HG03103 (cell line): ENCODE results near the gene NPBWR2.

Experiments used
- ATAC-seq: cut with Tn5 transposase; IDR thresholded peaks from one replicate; pipeline ENCODE4 v1.9.1; 2021; ENCODE audit warnings: low read depth; ENCODE audit not compliant: unreplicated experiment

The NPBWR2 gene, protein sequence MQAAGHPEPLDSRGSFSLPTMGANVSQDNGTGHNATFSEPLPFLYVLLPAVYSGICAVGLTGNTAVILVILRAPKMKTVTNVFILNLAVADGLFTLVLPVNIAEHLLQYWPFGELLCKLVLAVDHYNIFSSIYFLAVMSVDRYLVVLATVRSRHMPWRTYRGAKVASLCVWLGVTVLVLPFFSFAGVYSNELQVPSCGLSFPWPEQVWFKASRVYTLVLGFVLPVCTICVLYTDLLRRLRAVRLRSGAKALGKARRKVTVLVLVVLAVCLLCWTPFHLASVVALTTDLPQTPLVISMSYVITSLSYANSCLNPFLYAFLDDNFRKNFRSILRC

DNA sequence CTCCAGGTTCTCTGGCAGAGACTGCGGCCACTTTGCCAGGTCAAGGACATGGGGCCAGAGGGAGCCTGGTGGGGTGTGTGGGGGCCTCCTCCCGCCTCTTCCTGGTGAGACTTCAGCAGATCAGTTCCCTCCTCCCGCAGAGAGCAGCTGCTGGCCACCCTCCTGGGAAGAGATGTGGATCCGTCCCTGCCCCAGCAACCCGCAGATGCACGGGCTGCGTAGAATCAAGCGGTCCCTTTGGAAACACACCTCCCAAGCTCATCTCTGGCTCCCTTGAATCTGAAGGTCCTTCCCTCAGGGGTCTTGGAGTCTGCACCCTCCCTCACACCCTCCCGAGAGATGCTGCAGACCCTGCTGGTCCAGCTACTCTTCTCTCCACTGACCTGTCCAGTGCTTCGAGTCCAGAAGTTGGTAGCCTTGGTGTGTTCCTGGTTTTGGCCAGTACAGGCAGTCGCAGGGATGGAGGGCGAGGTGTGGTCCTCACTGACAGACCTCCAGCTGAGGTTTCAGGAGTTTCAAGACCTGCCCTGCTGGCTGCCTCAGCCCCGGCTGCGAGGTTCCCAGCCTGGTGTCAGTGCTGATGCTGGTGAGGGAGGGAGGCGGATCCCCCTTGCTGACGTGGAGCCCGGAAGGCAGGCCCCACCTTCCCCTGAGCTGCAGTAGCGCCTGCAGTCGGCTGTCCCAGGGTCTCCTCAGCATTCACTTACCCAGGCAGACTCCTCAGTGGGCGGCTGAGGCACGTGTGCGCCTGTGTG lies at the start of gene NPBWR2:
NPBWR2 (minus strand) TSS at position 585 of the 755 bp plus-strand sequence. CDS start 734 bp downstream, outside the sequence.
- ATAC-seq = no peak

DNA sequence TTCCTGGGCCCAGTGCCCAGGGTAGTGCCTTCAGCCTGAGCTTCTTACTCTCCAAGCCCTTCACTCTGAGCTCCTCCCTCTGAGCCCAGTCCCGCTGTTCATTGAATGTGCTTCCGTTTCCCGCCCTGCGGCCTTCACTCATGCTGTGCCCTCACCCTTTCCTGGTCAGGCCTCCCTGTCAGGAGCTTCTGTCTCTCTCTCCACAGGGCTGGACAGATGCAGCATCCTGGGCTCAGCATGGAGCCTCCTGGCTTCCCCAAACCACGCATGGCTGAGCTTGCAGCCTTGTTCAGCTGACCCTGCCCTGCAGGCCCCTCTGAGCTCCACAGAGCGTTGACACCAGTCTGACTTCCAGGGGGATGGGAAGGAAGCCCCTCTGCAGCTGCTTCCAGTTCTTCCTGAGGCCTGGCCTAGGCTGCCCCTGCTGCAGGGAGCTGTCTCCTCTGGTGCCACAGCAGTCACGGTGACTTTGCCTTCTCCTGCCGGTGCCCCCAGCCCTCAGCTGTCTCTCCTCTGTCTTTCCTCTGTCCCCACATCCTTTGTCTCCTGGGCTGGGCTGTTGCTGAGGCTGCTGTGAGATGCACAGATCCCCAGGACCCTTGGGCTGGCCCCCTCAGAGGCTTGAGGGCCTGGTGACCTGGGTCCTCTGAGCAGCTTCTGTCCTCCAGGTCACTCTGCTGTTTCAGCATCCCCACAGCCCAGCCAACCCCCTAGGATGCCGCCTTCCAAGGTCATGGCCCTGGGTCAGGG lies 48.9 kb upstream of the NPBWR2 start:
- ATAC-seq = no peak

DNA sequence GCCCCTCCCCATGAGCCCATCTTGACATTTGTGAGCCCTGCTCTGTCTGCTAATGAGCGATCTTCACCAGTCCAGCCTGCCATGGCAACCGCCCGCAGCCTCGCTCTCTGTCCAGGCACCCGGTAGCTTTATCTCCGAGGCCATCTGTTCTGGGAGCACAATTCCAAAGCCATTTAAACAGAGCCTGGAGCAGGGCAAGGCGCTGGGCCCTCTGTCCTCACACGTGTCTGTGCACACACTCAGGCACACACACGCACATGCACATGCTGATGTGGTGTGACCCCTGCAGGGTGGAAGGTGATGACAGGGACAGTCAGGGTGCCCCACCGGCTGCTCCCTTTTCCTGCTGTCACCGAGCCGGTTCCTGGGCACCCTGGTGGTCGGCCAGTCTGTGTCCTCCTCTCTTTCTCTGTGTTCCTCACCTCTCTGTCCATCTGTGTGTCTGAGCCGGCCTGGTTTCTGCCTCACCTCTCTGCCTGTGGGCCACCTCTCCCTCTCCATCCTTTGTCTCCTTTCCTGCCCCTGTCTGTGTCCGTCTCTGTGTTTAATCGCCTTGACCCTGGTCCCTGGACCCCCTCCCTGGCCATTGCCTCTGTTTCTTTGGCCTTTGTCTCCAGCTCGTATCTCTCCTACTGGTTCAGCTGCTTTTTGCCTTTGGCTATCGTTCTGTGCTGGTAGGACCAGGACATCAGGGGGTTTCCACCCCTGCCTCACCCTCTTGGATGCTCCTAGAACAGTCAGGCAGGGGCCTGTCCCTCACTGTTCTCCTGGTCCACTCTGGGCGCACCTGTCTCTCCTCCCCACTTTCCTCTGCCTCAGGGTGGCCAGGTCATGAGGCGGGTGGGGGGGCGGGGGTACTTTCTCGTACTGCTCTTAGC lies 48.1 kb upstream of the NPBWR2 start:
- ATAC-seq = no peak

DNA sequence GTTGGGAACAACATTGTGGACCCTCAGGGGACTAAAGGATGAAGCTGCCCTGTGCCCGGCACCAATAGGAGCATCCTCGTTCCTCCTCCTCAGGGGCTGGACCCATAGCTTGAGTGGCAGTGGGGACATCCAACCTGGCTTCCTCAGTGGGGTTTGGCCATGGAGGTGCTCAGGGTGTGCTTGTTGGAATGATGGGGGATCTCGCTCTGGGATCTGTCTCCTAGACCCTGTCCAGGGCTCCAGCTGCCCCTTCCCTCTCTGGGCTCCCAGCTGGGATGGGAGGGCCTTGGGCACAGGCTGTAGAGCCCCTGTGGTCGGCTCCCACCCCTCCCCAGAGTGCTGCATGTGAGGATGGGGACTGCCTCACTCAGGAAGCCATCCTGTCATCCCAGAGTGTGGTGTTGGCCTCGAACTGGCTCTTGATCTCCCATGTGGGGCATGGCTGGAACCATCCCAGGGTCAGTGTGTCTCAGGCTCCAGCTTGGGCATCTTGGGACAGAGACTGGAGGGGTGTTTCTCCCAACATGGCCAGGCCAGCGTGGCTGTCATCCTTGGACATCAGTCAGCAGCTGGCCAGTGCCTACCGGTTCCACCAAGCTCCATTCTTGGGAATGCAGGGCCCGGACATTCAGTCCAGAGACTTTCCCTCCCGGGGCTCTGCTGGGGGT lies 47.4 kb upstream of the NPBWR2 start:
- no peak for ATAC-seq

DNA sequence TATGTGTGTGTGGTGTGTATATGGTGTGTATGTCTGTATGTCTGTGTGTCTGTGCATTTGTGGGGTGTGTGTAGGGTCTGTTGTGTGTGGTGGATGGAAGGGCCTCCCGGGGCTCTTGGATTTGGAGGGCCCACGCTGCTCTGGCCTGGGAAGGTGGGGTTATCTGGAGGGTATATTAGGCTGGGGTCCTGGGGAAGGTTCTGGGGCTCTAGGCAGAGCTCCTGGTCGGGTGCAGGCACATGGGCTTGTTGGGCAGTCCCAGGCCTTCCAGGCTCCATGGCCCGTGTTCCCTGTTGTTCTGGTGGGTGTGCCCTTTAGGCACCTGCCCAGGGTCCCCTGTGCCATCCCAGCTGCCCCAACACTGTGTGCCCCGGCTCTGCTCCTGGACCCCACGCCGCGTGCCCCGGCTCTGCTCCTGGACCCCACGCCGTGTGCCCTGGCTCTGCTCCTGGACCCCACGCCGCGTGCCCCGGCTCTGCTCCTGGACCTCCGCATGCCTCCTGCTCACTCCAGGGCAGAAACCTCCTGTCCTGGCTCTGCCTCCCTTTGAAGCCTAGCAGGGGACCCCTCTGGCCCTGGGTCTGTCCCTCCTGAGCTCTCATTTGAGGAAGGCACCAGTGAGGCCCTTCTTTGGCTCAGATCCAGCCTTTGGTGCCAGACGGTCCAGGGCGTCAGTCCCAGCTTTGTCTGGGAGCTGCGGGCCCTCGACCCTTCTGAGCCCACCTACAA lies 46.7 kb upstream of the NPBWR2 start:
- no peak for ATAC-seq

DNA sequence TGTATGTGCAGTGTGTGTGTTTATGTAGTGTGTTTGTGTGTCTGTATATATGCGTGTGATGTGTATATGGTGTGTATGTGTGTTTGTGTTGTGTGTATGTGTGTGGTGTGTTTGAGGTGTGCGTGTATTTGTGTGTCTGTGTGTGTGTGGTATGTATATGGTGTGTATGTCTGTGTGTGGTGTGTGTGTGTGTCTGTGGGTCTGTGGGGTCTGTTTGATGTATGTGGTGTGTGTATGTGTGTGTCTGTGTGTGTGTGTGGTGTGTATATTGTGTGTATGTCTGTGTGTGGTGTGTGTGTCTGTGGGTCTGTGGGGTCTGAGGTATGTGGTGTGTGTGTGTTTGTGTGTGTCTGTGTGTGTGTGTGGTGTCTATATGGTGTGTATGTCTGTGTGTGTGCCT lies 46.0 kb upstream of the NPBWR2 start:
- ATAC-seq = no peak

DNA sequence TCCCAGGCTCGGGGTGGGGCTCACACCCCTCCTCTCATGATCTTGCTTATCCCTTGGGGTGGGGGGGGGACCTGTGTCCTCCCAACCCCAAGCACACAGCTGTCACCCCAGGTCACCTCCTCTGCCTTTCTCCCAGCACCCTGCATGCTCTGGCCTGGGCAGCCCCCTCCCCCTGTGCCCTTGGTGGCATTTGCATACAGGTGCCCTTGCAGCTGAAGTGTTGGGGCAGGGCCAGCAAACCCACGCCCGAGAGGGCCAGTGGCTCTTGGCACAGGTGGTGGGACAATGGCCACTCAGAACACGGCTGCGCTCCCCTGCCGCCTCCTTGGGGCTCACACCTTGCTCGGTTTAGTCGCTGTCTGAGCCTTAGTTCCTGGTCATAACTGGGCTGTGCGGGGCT lies 45.5 kb upstream of the NPBWR2 start:
- no peak for ATAC-seq

DNA sequence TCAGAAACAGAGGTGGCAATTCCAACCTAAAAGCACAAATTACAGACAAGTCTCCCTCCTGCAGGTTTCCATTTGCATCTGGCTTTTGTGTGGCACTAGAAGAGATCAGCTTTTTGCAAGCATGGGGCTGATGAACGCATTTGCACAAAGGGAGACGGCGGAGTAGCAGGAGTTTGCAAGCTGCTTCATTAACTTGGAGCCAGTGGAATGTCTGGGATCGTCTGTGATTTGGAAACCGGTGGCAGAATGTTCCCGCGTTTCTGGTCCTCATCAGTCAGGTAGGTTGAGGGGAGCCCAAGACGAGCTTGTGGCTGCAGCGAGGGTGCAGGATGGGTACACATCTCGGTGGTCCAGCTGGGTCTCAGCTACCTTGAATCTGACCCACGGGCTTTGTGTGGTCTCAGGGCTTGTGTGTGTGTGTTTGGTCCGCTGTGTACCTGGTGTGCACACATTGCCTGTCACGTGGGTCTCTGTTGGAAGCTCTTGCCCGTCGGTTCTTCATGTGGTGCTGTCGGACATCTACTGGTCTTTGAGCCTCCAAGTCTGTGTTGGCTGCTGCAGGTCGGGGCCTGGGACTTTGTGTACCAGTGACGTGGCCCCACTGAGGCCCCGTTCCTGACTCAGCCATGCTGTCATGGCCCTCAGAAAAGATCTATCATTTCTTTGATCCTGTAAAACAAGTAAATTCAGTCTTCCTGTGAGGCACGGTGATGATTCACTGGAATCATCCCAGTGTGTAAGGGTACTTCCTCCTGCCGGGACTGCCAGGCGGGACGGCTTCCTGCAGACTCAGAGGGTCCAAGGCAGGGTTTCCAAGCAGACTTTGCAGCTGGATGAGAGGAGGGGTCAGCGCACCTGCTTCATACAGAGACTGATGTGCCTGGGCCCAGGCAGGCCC lies 44.5 kb upstream of the NPBWR2 start:
- no peak for ATAC-seq

DNA sequence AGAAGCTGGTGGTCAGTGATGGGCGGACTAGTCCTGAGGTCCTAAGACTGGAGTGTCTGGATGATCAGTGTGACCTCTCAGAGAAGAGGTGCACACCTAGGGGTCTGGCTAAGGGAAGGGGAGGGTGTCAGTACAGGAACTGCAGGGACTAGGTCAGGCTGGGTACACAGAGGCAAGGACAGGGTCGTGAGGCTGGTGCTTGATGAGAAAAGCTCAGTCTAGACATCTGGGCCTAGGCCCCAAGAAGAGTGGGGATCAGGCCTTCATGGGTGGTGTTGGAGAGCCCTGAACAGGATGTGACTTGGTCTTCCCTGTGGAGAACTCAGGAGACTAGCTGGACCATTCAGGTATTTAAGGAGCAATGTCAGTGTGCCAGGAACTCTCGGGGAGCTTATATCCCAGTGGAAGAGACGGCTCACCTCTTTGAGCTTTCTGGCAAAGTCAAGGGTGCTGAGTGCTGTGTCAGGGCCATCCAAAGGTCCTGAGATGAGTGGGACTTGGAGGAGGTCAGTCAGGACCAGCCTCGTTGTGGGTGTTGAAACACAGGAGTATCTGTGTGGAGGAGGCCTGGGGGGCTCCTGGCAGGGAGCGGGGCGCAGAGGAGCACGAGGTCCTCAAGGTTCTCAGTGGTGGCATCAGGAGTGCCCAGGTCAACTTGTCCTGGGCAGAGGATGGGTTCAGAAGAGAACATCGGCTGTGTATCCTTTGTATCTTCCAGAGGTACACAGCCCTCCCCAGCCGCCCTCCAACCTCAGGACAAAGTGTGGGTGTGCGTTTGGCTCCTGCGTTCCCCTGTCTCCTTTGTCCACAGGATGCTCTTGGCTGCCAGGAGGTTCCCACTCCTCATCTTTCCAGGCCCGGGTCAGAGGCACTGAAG lies 43.6 kb upstream of the NPBWR2 start:
- ATAC-seq = no peak

DNA sequence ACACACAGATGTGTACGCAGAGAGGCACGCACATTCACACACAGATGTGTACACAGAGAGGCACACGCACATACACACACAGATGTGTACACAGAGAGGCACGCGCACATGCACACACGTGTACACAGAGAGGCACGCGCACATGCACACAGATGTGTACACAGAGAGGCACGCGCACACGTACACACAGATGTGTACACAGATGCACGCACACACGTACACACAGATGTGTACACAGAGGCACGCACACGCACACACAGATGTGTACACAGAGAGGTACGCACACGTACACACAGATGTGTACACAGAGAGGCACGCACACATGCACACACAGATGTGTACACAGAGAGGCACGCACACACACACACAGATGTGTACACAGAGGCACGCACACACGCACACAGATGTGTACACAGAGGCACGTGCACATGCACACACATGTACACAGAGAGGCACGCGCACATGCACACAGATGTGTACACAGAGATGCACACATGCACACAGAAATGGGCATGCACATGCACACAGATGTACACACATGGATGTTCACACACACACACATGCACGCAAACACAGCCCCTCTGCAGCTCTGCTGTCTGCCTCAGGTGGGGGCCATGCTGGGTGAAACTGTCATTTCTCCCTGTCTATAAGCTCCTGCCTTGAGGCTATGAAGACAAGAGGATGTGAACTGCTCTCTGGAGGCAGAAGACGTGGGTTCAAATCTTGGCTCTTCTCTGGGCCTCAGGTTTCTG lies 42.6 kb upstream of the NPBWR2 start:
- ATAC-seq = no peak

DNA sequence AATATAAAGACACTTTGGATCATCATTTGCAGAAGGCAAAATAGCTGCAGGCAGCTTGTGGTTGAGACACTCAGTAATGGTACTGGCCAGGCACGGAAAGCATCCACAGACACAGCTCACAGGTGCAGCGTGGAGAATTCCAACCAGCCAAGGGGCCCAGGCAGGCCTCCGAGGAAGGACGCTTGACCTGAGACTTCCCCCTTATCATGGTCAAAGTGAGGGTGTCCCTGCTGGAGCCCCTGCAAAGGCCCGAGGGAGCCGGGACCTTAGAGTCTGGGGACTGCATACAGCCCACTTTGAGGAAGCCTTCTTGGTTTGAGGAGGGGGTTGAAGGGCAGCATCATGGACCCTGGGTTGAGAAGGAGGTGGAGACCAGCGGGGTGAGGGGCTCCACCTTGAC lies 41.8 kb upstream of the NPBWR2 start:
- no peak for ATAC-seq

DNA sequence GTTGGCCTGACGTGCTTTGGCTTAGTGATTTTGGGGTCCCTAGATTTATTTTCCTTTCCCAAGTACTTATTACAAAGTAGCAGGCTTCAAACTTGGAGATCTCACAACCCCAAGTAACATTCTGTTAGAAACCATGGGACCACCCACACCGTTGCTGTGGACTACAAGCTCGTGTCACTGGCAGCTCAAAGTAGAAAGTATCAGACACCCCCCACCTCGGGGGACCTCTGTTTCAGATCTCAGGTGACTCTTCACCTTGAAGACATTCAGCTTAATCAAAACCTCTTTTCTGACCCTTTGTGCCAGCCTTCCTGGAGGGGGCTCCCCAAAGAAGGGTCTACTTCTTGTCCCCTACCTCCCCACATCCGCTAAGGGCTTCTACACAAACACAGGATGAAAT lies 41.2 kb upstream of the NPBWR2 start:
- no peak for ATAC-seq

DNA sequence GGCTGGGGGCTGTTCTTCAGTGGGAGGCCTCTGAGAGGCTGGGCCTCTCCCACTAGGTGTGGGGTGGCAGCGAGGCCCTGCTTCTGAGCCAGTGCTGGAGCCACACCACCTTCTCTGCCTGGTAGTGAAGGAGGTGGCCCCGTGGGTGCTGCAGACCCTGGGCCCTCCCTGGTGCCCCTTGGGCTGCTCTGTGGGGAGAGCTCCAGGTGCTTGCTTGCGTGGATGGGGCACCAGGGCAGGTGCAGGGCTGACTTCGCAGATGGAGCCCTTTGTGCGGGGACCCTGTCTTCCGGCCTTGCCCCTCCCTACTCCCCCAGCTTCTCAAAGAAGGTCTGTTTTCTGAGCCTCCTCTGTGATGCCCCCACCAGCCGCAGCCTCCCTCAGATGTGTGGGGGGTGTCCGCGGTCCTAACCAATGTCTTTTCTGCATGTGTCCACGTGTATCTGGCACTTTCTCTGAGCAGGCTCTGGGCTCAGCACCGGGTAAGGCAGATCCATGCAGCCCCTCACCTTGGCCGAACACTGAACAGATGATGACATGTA lies 39.6 kb upstream of the NPBWR2 start:
- no peak for ATAC-seq

DNA sequence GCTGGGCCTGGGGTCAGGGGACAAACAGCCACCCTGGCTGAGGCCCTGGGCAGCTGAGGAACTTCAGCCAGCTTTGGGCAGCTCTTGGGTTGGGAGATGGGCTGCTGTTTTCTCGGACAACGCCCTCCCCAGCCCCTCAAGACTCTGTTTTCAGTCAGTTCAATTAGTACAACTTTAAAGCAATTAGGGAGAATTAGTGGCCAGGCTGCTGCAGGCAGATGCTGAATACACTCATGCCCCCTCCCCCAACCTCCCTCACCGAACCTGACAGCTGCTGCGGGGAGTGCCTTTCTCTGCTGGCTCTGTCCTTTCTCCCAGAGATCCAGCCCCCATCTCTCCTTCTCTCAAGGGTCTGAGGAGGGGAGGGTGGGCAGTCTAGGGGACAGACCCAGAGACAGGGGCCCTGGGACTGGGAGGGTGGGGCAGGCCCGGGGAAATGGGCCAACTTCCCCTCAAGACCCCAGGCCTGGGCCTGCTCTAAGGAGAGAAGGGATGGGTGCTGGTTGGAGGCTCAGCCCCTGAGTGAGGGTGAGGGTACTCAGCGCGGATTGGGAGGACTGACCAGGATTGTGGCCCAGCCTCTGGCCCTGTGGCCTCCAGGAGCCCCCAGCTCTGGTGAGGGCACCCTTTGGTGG lies 39.1 kb upstream of the NPBWR2 start:
- no peak for ATAC-seq

DNA sequence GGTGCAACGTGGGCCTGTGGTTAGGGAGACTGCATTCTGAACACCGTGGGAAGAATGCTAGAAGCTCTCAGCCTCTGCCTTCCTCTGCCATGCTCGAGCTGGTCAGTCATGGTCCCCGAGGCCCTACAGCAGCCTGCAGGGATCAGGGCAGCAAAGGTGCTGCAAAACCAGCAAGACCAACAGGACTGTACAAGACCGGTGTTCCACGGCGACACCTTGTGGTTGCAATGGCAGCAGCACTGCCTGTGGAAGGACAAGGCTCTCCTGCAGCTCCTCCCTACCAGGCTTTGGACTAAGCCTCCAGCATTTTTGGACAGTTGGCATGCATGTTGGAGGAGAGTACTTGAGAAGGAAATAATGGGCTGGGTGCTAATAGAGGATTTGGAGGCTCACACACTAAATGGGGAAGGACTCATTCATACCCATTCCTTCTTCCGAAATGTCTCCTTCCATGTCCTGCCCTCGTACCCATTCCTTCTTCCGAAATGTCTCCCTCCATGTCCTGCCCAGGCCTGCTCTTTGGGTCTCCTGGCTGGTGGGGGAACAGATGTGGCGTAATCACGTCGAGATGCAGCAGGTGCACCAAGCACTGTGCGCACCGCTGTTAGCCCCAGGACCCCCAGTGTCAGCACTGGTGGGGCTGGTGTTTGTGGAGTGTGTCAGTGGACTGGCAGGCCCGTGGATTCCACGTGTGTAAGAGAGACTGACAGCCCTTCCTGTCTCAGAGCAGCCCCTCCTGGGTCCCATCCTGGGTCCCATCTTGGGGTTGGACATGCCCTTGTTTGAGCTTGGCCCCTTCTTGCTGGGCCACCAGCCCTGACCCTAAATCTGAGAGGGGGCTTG lies 38.3 kb upstream of the NPBWR2 start:
- no peak for ATAC-seq
